Endothelial cell of umbilical vein (primary cell): Measurements from ENCODE around the gene DYNC1H1. TPM values are rescaled to one million over a fixed set of nuclear protein-coding genes. Genes with fewer than 3 reads are reported as not detected.

ENCODE experiments used
- BruUV-seq: library from RNA; stranded (reverse); fragments of 400-500 nt; replicated peaks from 2 replicates; lab custom pipeline; 2021; lab: Mats Ljungman, UMichigan
- CTCF ChIA-PET: fragments of 300-600, 350-600 bp; sonication (Branson Sonifier 250); formaldehyde crosslinking; loops from one replicate; lab custom pipeline; 2021; ENCODE audit warnings: antibody characterized with exemption, inconsistent platforms; lab: Charles Lee
- POLR2A ChIA-PET: fragments of 300-600, 350-600 bp; sonication (Branson Sonifier 250); formaldehyde crosslinking; loops from one replicate; lab custom pipeline; 2021; ENCODE audit warnings: antibody characterized with exemption, inconsistent platforms; lab: Charles Lee
- DNase-seq: peaks from one replicate; pipeline ENCODE4 v3.0.0-alpha.2; 2011; ENCODE audit warnings: low read depth, low spot score
- FAIRE-seq: peaks from 2 replicates; lab custom pipeline; 2011; peaks lifted over from hg19 to GRCh38; lab: Jason Lieb, UNC
- H2AFZ ChIP-seq: 2 replicates; pipeline ENCODE4 v1.6.0; 2012; ENCODE audit warnings: low read depth, low read length, control low read depth, inconsistent platforms
- H3K27ac ChIP-seq: 2 replicates; pipeline ENCODE4 v1.5.1; 2011; ENCODE audit warnings: low read depth, mild to moderate bottlenecking, control low read depth, low read length, moderate library complexity; ENCODE audit not compliant: insufficient read depth
- H3K27me3 ChIP-seq, 2 experiments: 2 replicates each; pipeline versions ENCODE4 v1.6.0 to v1.6.1; 2011; ENCODE audit warnings: low read length in 2 of 2, mixed read lengths in 1 of 2; ENCODE audit not compliant: control insufficient read depth in 2 of 2, insufficient read depth in 2 of 2
- H3K36me3 ChIP-seq, 2 experiments: 2 replicates in 1 of 2; 3 replicates in 1 of 2; pipeline ENCODE4 v1.5.1; 2011; ENCODE audit warnings: low read length in 2 of 2, mild to moderate bottlenecking in 1 of 2, moderate library complexity in 1 of 2; ENCODE audit not compliant: control insufficient read depth in 2 of 2, insufficient read depth in 2 of 2; ENCODE audit errors: extremely low read depth in 1 of 2
- H3K4me1 ChIP-seq: 3 replicates; pipeline ENCODE4 v1.5.1; 2011; ENCODE audit warnings: mild to moderate bottlenecking, low read length; ENCODE audit not compliant: control insufficient read depth, insufficient read depth; ENCODE audit errors: extremely low read depth
- H3K4me2 ChIP-seq: 2 replicates; pipeline ENCODE4 v1.6.1; 2011; ENCODE audit warnings: low read length, control low read depth, mixed read lengths; ENCODE audit not compliant: insufficient read depth
- H3K4me3 ChIP-seq, 3 experiments: fragments of 200-600 bp in 1 of 3; sonication (generic), shearing (Covaris generic) in 1 of 3; replicated peaks in 1 of 3; 2 replicates each; pipeline ENCODE4 v1.5.1; 2011 to 2016; ENCODE audit warnings: control low read depth in 3 of 3, low read length in 3 of 3, mild to moderate bottlenecking in 2 of 3, inconsistent platforms in 1 of 3, low read depth in 1 of 3, moderate library complexity in 1 of 3; ENCODE audit not compliant: insufficient read depth in 1 of 3
- H3K79me2 ChIP-seq: 2 replicates; pipeline ENCODE4 v1.6.0; 2012; ENCODE audit warnings: low read length, inconsistent platforms; ENCODE audit not compliant: control insufficient read depth, insufficient read depth
- H3K9ac ChIP-seq: replicated peaks from 2 replicates; pipeline ENCODE3; 2011; ENCODE audit warnings: low read length, control low read depth; ENCODE audit not compliant: insufficient read depth; ENCODE audit errors: extremely low read depth
- H3K9me1 ChIP-seq: replicated peaks from 3 replicates; pipeline ENCODE4 v1.6.0; 2011; ENCODE audit warnings: mild to moderate bottlenecking, low read length; ENCODE audit not compliant: control insufficient read depth, insufficient read depth; ENCODE audit errors: extremely low read depth
- H3K9me3 ChIP-seq: replicated peaks from 2 replicates; pipeline ENCODE4 v1.5.1; 2012; ENCODE audit warnings: low read length, inconsistent platforms; ENCODE audit not compliant: control insufficient read depth, insufficient read depth
- H4K20me1 ChIP-seq: replicated peaks from 2 replicates; pipeline ENCODE3; 2011; ENCODE audit warnings: mild to moderate bottlenecking, low read length; ENCODE audit not compliant: control insufficient read depth, insufficient read depth; ENCODE audit errors: extremely low read depth
- CTCF ChIP-seq, 2 donors: IDR thresholded peaks; 1 replicate in 1 of 2; 2 replicates in 1 of 2; pipeline ENCODE4 v1.5.1; 2011; ENCODE audit warnings: low read length in 2 of 2, mild to moderate bottlenecking in 2 of 2, moderate library complexity in 2 of 2, control low read depth in 1 of 2, inconsistent platforms in 1 of 2, low read depth in 1 of 2; ENCODE audit not compliant: insufficient read depth in 1 of 2; ENCODE audit errors: extremely low read depth in 1 of 2
- EZH2 ChIP-seq: IDR thresholded peaks from 2 replicates; pipeline ENCODE4 v1.6.1; 2012; ENCODE audit warnings: borderline replicate concordance, low read depth, mild to moderate bottlenecking, moderate library complexity, low read length, inconsistent platforms; ENCODE audit not compliant: severe bottlenecking
- FOS ChIP-seq: IDR thresholded peaks from 2 replicates; pipeline ENCODE4 v1.6.1; 2011; ENCODE audit warnings: mild to moderate bottlenecking, low read length, moderate library complexity, borderline replicate concordance; ENCODE audit not compliant: insufficient read depth
- GATA2 ChIP-seq: IDR thresholded peaks from 2 replicates; pipeline ENCODE4 v1.7.0; 2011; ENCODE audit warnings: low read depth, mild to moderate bottlenecking, moderate library complexity, mixed read lengths, low read length; ENCODE audit not compliant: insufficient read length, insufficient read depth
- JUN ChIP-seq: IDR thresholded peaks from 2 replicates; pipeline ENCODE4 v1.6.1; 2011; ENCODE audit warnings: borderline replicate concordance, low read depth; ENCODE audit not compliant: insufficient read length, insufficient read depth
- MAX ChIP-seq: IDR thresholded peaks from 2 replicates; pipeline ENCODE4 v1.6.1; 2011; ENCODE audit not compliant: insufficient read depth, insufficient read length
- POLR2A ChIP-seq: IDR thresholded peaks from 2 replicates; pipeline ENCODE4 v1.6.1; 2012; ENCODE audit warnings: low read depth, mild to moderate bottlenecking, control low read depth, low read length
- POLR2AphosphoS5 ChIP-seq: IDR thresholded peaks from 2 replicates; pipeline ENCODE4 v1.6.1; 2012; ENCODE audit warnings: low read depth, mild to moderate bottlenecking, control low read depth, low read length, moderate library complexity; ENCODE audit not compliant: insufficient read depth
- dilution Hi-C: fragments of 300-500 bp; cut with MboI; formaldehyde crosslinking; loops from one replicate; pipeline ENCODE4 v1.15.0; 2019; ENCODE audit warnings: low sequenced_read_pairs; ENCODE audit not compliant: extremely low pct_ligation_motif_present
- intact Hi-C: fragments of 100-400 bp; cut with micrococcal nuclease; formaldehyde crosslinking; loops from one replicate; pipeline ENCODE4 v1.10.0; 2022
- polyA plus RNA-seq, 4 experiments: library from polyadenylated mRNA; depleted of rRNA in 3 of 4; stranded (reverse) in 3 of 4; unstranded in 1 of 4; fragments of >200 nt; gene quantifications; 2 replicates each; pipeline versions ENCODE4 v1.2.1 to v1.2.3, GENCODE V29; 2011 to 2012; ENCODE audit warnings: missing spikeins in 1 of 4
- total RNA-seq: library from RNA; stranded (reverse); gene quantifications from 2 replicates; pipeline ENCODE4 v1.2.3, GENCODE V29; 2021

Gene DYNC1H1
- total and polyA plus RNA-seq, 2 donors (not counting 3 experiments of a cell fraction or from before 2014, with no cell fraction given) = 254 to 648 TPM

- H3K4me1 ChIP-seq = no peaks in the 10 kb centered on the region
- H4K20me1 ChIP-seq = no peaks in the 10 kb centered on the region
- H3K36me3 ChIP-seq = peaks cover 2 to 8% of the 10 kb centered on the region in 2 experiments
- no TSS peak for BruUV-seq
- DNase-seq = no peak
- POLR2A ChIA-PET = no interaction called here
- no peak overlapping the region for H3K9ac ChIP-seq
- no peak overlapping the region for H2AFZ ChIP-seq
- TF ChIP-seq POLR2AphosphoS5 (peak; percentile 30), FOS (no peak), POLR2A (peak; percentile 30)
- no peak for FAIRE-seq
- H3K27ac ChIP-seq = no peak overlapping the region
- H3K79me2 ChIP-seq = no peaks in the 10 kb centered on the region
- CTCF ChIA-PET = no interaction called here
- no peaks in the 10 kb centered on the region for H3K9me1 ChIP-seq
- H3K27me3 ChIP-seq = no peaks in the 10 kb centered on the region
- H3K9me3 ChIP-seq = no peaks in the 10 kb centered on the region
- dilution Hi-C loops = no loop called here
- no peak overlapping the region for H3K4me3 ChIP-seq
- H3K4me2 ChIP-seq = no peak overlapping the region
- intact Hi-C loops = no loop called here
These were observed 92.5 kb downstream of the DYNC1H1 start for GRCh38 chr14:102056694-102057442.

- Histone ChIP-seq H3K4me2 (no peak overlapping the region), H3K36me3 (peaks cover 2% of the 10 kb centered on the region in 2 experiments), H3K27me3 (no peaks in the 10 kb centered on the region), H4K20me1 (no peaks in the 10 kb centered on the region), H2AFZ (no peak overlapping the region), H3K9me1 (no peaks in the 10 kb centered on the region), H3K9me3 (no peaks in the 10 kb centered on the region), H3K27ac (no peak overlapping the region), H3K4me1 (no peaks in the 10 kb centered on the region), H3K4me3 (no peak overlapping the region), H3K9ac (no peak overlapping the region), H3K79me2 (no peaks in the 10 kb centered on the region)
- ChIA-PET POLR2A (no interaction called here), CTCF (no interaction called here)
- no peak for DNase-seq
- dilution Hi-C loops (no loop called here), intact Hi-C loops (no loop called here)
- BruUV-seq = no TSS peak
- TF ChIP-seq JUN (no peak), CTCF (IDR thresholded peaks at IDR 0.05; ENCODE audit: extremely low read depth in 1 of 2, insufficient read depth in 1 of 2, low read depth in 1 of 2, low read length in 2 of 2) (no peak), GATA2 (no peak), EZH2 (no peak), MAX (no peak), FOS (no peak)
- no peak for FAIRE-seq
These were observed 93.2 kb downstream of the DYNC1H1 start for GRCh38 chr14:102057480-102058114.
